COLO829 (cell line): ENCODE results near the gene CCDC127.
"Not testable (repeated sequence)": the region's sequence is repeated elsewhere in the genome, so short reads cannot be mapped to it uniquely, and the experiment has no call there.

ENCODE experiments used
- DNase-seq: peaks from one replicate; pipeline ENCODE4 v3.0.0; 2012; ENCODE audit warnings: low spot score

Gene CCDC127

GRCh38 chr5:203246-203930 lies 14.6 kb downstream of the CCDC127 start:
- DNase-seq, result no peak

- DNase-seq, result no peak
Measured at GRCh38 chr5:201672-202071, 16.3 kb downstream of the CCDC127 start.

GRCh38 chr5:200985-201384 lies 17.0 kb downstream of the CCDC127 start:
- DNase-seq, result no peak

- DNase-seq, result no peak
Measured at GRCh38 chr5:199950-200645, 17.9 kb downstream of the CCDC127 start.

- DNase-seq, result no peak
Measured at GRCh38 chr5:199197-199949, 18.6 kb downstream of the CCDC127 start.

GRCh38 chr5:198516-199196 lies 19.3 kb downstream of the CCDC127 start:
- no peak for DNase-seq

- DNase-seq, result no peak
Measured at GRCh38 chr5:197892-198489, 20.0 kb downstream of the CCDC127 start.

- not testable (repeated sequence) for DNase-seq
Measured at GRCh38 chr5:197031-197430, 20.9 kb downstream of the CCDC127 start.

- no peak for DNase-seq
Measured at GRCh38 chr5:196350-196749, 21.6 kb downstream of the CCDC127 start.

- DNase-seq, result no peak
Measured at GRCh38 chr5:195401-196160, 22.4 kb downstream of the CCDC127 start.

GRCh38 chr5:194603-195209 lies 23.2 kb downstream of the CCDC127 start:
- no peak for DNase-seq

- DNase-seq, result no peak
Measured at GRCh38 chr5:194102-194501, 23.9 kb downstream of the CCDC127 start.

- DNase-seq, result no peak
Measured at GRCh38 chr5:192970-193831, 24.8 kb downstream of the CCDC127 start.

GRCh38 chr5:192691-192969 lies 25.3 kb downstream of the CCDC127 start:
- DNase-seq, result no peak

- DNase-seq, result no peak
Measured at GRCh38 chr5:191949-192690, 25.8 kb downstream of the CCDC127 start.

- no peak for DNase-seq
Measured at GRCh38 chr5:191036-191948, 26.7 kb downstream of the CCDC127 start, which contains the start of gene LRRC14B. Gene LRRC14B (plus strand): TSS chr5:191495. CDS start chr5:191539, 44 bp downstream.

GRCh38 chr5:190366-191035 lies 27.5 kb downstream of the CCDC127 start:
- DNase-seq, result no peak

- no peak for DNase-seq
Measured at GRCh38 chr5:189976-190365, 28.0 kb downstream of the CCDC127 start.
